PC-3 (cell line): ENCODE results near the gene POLR3GL. TPM values are rescaled to one million over a fixed set of nuclear protein-coding genes. Genes with fewer than 3 reads are reported as not detected.
A peak's percentile ranks its signal among the peaks of the same experiment; 100 is the strongest.

Source experiments
- ATAC-seq: fragments of 200-7000 bp; cut with Tn5 transposase; 2 replicates; pipeline ENCODE4 v1.9.1; 2020; ENCODE audit warnings: mild to moderate bottlenecking, moderate library complexity
- BruUV-seq: library from RNA; stranded (reverse); fragments of 400-500 nt; replicated peaks from 2 replicates; lab custom pipeline; 2021; lab: Mats Ljungman, UMichigan
- CTCF ChIA-PET: fragments of 300-600 bp; sonication (Branson Sonifier 250); formaldehyde crosslinking; loops from one replicate; lab custom pipeline; 2022; ENCODE audit warnings: antibody characterized with exemption; lab: Charles Lee
- POLR2A ChIA-PET: fragments of 300-600 bp; sonication (Branson Sonifier 250); formaldehyde crosslinking; loops from one replicate; lab custom pipeline; 2022; ENCODE audit warnings: antibody characterized with exemption; ENCODE audit not compliant: unreplicated experiment; lab: Charles Lee
- DNase-seq: peaks from one replicate; pipeline ENCODE4 v3.0.0-alpha.2; 2015
- H2AFZ ChIP-seq: fragments of 300-600 bp; sonication (generic); 2 replicates; pipeline ENCODE4 v1.6.0; 2016; ENCODE audit warnings: antibody characterized with exemption, low read length
- H3F3A ChIP-seq: fragments of 300-600 bp; sonication (generic); one replicate; pipeline ENCODE4 v1.6.0; 2017; ENCODE audit warnings: antibody characterized with exemption, low read length, control low read depth, mild to moderate bottlenecking; ENCODE audit not compliant: unreplicated experiment
- H3K27ac ChIP-seq: fragments of 300-600 bp; sonication (generic); 2 replicates; pipeline ENCODE4 v1.5.1; 2016; ENCODE audit warnings: mild to moderate bottlenecking, low read length
- H3K27me3 ChIP-seq: fragments of 300-600 bp; sonication (generic); 2 replicates; pipeline ENCODE4 v1.6.1; 2016; ENCODE audit warnings: low read length, mixed read lengths
- H3K36me3 ChIP-seq: fragments of 300-600 bp; sonication (generic); 2 replicates; pipeline ENCODE4 v1.6.1; 2016; ENCODE audit warnings: low read depth, mixed run types, low read length, mixed read lengths
- H3K4me1 ChIP-seq: fragments of 300-600 bp; sonication (generic); 2 replicates; pipeline ENCODE4 v1.5.1; 2016; ENCODE audit warnings: low read length; ENCODE audit not compliant: insufficient read depth
- H3K4me2 ChIP-seq: fragments of 300-600 bp; sonication (generic); 2 replicates; pipeline ENCODE4 v1.6.0; 2016; ENCODE audit warnings: low read length
- H3K4me3 ChIP-seq: fragments of 300-600 bp; sonication (generic); 2 replicates; pipeline ENCODE4 v1.5.1; 2016; ENCODE audit warnings: mild to moderate bottlenecking, low read length, mixed read lengths
- H3K79me2 ChIP-seq: fragments of 300-600 bp; sonication (generic); 2 replicates; pipeline ENCODE4 v1.6.1; 2017; ENCODE audit warnings: low read length, mixed read lengths
- H3K9ac ChIP-seq: fragments of 300-600 bp; sonication (generic); 2 replicates; pipeline ENCODE4 v1.6.0; 2016; ENCODE audit warnings: mild to moderate bottlenecking, low read length
- H3K9me2 ChIP-seq: fragments of 300-600 bp; sonication (generic); replicated peaks from 2 replicates; pipeline ENCODE4 v1.6.1; 2016; ENCODE audit warnings: mixed run types, low read length, mixed read lengths
- H3K9me3 ChIP-seq: fragments of 300-600 bp; sonication (generic); 2 replicates; pipeline ENCODE4 v1.6.1; 2016; ENCODE audit warnings: low read length, mixed read lengths
- H4K20me1 ChIP-seq: fragments of 300-600 bp; sonication (generic); 2 replicates; pipeline ENCODE4 v1.6.1; 2016; ENCODE audit warnings: low read length, mixed read lengths
- EZH2 ChIP-seq: fragments of 300-600 bp; sonication (generic); IDR thresholded peaks from one replicate; pipeline ENCODE4 v1.6.1; 2017; ENCODE audit warnings: antibody characterized with exemption, mild to moderate bottlenecking, low read length; ENCODE audit not compliant: unreplicated experiment
- EZH2phosphoT487 ChIP-seq: fragments of 300-600 bp; sonication (generic); IDR thresholded peaks from 2 replicates; pipeline ENCODE4 v1.6.1; 2018; ENCODE audit warnings: mild to moderate bottlenecking, antibody characterized with exemption, low read length, borderline replicate concordance
- intact Hi-C: fragments of 100-400 bp; cut with micrococcal nuclease; formaldehyde crosslinking; loops from 2 replicates; pipeline ENCODE4 v1.9.0; 2023
- total RNA-seq: library from RNA; depleted of rRNA; stranded (reverse); fragments of >200 nt; gene quantifications from 2 replicates; pipeline ENCODE4 v1.2.3, GENCODE V29; 2014
- TF ChIP-seq, protein P1 (sequence below): fragments of 300-600 bp; sonication (generic); conservative IDR thresholded peaks from 2 replicates; pipeline ENCODE4 v1.5.1; 2017; ENCODE audit warnings: antibody characterized with exemption, low read depth, mild to moderate bottlenecking, low read length

Gene POLR3GL
- total RNA-seq, 1 experiment from 2014 or later = 8.4 TPM

DNA sequence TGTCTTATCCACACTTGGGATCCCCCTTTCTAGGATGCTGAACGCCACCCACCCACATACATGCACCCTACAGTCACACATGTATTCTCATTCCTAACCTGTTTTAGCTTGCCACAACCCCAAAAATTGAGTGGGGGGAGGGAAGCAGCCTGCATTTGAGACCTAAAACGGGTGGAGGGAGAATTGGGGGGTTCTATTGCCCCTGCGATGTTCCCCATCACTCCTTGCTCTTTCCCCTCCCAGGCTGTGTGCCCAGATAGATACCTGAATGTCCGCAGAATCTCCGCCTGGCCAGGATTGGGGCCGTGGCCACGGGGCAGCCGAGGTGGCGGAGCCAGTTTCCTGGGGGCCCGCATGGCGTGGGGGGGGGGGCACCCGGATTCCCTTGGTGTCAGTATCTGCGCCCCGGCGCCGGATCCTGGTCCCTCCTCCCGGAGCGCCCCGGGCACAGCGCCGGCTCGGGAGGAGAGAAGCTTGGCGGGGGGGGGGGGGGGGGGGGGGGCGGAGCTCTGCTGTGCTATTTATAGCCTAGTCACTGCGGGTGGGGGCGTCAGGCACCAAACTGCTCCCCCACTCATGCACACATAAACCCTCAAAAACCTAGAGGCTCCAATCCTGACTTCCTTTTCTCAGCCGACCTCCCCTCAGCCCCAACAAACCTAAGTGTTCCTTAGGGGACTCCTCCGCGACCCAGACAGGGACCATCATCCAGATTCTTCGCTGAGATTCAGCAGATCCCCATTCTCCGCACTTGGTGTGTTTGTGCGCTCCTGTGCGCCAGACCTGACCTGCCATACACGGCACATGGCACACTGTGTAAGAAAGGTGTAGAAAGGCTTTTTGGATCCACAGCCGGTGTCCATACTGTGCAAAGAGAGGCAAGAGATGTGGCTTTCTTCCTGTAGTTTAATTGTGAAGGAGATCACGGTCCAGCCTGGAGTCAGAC lies 2.1 kb upstream of the POLR3GL start:
- Histone ChIP-seq H3K4me3 (peak overlapping the region; percentile 76), H3K4me2 (peak overlapping the region; percentile 91), H3K27ac (no peak overlapping the region), H3K79me2 (no peaks in the 10 kb centered on the region), H3K9me2 (no peaks in the 10 kb centered on the region), H3K27me3 (no peaks in the 10 kb centered on the region), H3K4me1 (peaks cover 41% of the 10 kb centered on the region), H2AFZ (peak overlapping the region; percentile 87), H3K36me3 (no peaks in the 10 kb centered on the region), H3K9ac (0 out of 2 replicates have a peak overlapping the region, but pooled peaks have one; percentile 5), H3K9me3 (no peaks in the 10 kb centered on the region), H3F3A (no peaks in the 10 kb centered on the region), H4K20me1 (no peaks in the 10 kb centered on the region)
- ATAC-seq (no peak), DNase-seq (peak; percentile 20)
- TF ChIP-seq EZH2phosphoT487 = no peak
- TF ChIP-seq, protein P1, sequence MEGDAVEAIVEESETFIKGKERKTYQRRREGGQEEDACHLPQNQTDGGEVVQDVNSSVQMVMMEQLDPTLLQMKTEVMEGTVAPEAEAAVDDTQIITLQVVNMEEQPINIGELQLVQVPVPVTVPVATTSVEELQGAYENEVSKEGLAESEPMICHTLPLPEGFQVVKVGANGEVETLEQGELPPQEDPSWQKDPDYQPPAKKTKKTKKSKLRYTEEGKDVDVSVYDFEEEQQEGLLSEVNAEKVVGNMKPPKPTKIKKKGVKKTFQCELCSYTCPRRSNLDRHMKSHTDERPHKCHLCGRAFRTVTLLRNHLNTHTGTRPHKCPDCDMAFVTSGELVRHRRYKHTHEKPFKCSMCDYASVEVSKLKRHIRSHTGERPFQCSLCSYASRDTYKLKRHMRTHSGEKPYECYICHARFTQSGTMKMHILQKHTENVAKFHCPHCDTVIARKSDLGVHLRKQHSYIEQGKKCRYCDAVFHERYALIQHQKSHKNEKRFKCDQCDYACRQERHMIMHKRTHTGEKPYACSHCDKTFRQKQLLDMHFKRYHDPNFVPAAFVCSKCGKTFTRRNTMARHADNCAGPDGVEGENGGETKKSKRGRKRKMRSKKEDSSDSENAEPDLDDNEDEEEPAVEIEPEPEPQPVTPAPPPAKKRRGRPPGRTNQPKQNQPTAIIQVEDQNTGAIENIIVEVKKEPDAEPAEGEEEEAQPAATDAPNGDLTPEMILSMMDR = no peak
- TF ChIP-seq EZH2 = no peak
- ChIA-PET CTCF (interaction anchor here (0.5 to 0.7 kb wide), 3 partner anchors 16 to 83 kb away, joined by 3 to 6 read pairs (median 5); partner anchors contain the start of gene PEX11B), POLR2A (interaction anchor here (0.7 kb wide), 1 partner anchor 35 kb away, joined by 5 read pairs; the partner anchor contains the start of gene RBM8A)
- intact Hi-C loops = no loop called here
- BruUV-seq = no TSS peak

DNA sequence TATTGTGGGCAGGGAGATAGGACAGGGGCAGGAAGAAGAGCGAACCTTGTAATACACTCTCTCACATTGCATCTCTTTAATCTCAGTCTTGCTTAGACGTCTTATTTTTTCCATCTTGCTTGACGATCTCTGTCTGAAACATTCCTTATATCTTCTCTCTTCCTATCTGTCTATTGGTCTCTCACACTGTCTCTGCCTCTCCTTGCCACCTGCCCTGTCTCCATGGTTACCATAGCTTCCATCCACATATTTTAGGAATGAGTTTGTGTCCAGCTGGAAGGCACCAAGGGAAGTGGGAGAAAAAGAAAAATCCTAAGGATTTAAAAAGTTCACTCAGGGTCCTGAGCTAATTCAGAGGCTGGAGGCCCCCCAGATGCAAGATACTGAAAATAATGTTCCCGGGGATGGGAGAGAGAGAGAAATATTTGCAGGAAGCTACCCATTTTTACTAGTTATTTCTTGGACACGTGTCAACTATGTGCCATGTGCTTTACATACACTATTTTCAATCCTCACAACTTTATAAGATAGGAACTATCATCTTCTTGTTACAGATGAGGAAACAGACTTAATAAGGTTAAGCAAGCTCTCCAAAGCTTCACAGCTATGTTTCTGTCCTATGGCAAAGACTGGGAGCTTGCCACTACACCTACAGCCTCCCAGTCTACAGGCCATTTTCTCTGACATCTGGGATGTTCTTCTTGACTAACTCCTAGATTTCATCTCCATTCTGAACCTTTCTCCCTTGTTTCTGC lies 1.0 kb upstream of the POLR3GL start:
- DNase-seq = peak; percentile 83
- ChIA-PET CTCF (interaction anchor here (1.5 kb wide), 1 partner anchor 44 kb away, joined by 4 read pairs; no protein-coding TSS in a partner anchor), POLR2A (interaction anchor here (0.7 to 1.2 kb wide), 2 partner anchors 36 to 189 kb away, joined by 3 to 5 read pairs; partner anchors contain the start of gene RBM8A)
- ATAC-seq = peak; percentile 21
- H3K4me2 ChIP-seq = peak overlapping the region; percentile 91
- peak overlapping the region; percentile 56 for H3K9ac ChIP-seq
- H3K9me2 ChIP-seq = no peaks in the 10 kb centered on the region
- peak overlapping the region; percentile 76 for H3K4me3 ChIP-seq
- no peaks in the 10 kb centered on the region for H3K9me3 ChIP-seq
- H3K27me3 ChIP-seq = no peaks in the 10 kb centered on the region
- H2AFZ ChIP-seq = peak overlapping the region; percentile 87
- no peaks in the 10 kb centered on the region for H3K79me2 ChIP-seq
- peaks cover 37% of the 10 kb centered on the region for H3K4me1 ChIP-seq
- peak overlapping the region; percentile 0; the same call in 1 of the 2 replicates for H3K27ac ChIP-seq
- no peaks in the 10 kb centered on the region for H4K20me1 ChIP-seq
- no TSS peak for BruUV-seq
- intact Hi-C loops = loop anchor here (1.0 kb wide), 4 partner anchors 16 to 104 kb away; partner anchors contain the start of gene PIAS3
- H3F3A ChIP-seq = no peaks in the 10 kb centered on the region
- TF ChIP-seq EZH2phosphoT487 = no peak
- no peak for TF ChIP-seq EZH2
- TF ChIP-seq, protein P1 = no peak
- no peaks in the 10 kb centered on the region for H3K36me3 ChIP-seq
